Loucy (cell line): ENCODE measurements around the gene PSEN1.

Experiments used
- H2AFZ ChIP-seq: fragments of 200-600 bp; sonication (generic); 2 replicates; pipeline ENCODE4 v1.6.0; 2016; ENCODE audit warnings: antibody characterized with exemption, mild to moderate bottlenecking, low read length, moderate library complexity
- H3F3A ChIP-seq: fragments of 200-600 bp; 2 replicates; pipeline ENCODE4 v1.6.0; 2016; ENCODE audit warnings: antibody characterized with exemption, low read depth, mild to moderate bottlenecking
- H3K27me3 ChIP-seq: fragments of 200-600 bp; sonication (generic); 2 replicates; pipeline ENCODE4 v1.6.1; 2014; ENCODE audit warnings: low read length, mild to moderate bottlenecking; ENCODE audit not compliant: insufficient read depth, poor library complexity, severe bottlenecking
- H3K36me3 ChIP-seq: fragments of 200-600 bp; sonication (generic); 2 replicates; pipeline ENCODE4 v1.6.1; 2016; ENCODE audit warnings: low read length; ENCODE audit not compliant: insufficient read depth
- H3K4me1 ChIP-seq: fragments of 200-600 bp; sonication (generic); 2 replicates; pipeline ENCODE4 v1.5.1; 2014; ENCODE audit warnings: low read length, mild to moderate bottlenecking; ENCODE audit not compliant: insufficient read depth, poor library complexity, severe bottlenecking
- H3K4me2 ChIP-seq: fragments of 200-600 bp; sonication (generic); 2 replicates; pipeline ENCODE4 v1.6.0; 2014; ENCODE audit warnings: antibody characterized with exemption, low read length, low read depth, mild to moderate bottlenecking; ENCODE audit not compliant: poor library complexity, severe bottlenecking
- H3K4me3 ChIP-seq: fragments of 200-600 bp; sonication (generic); 2 replicates; pipeline ENCODE4 v1.5.1; 2014; ENCODE audit warnings: low read length, mild to moderate bottlenecking, mixed read lengths; ENCODE audit not compliant: poor library complexity, severe bottlenecking
- H3K79me2 ChIP-seq: fragments of 200-600 bp; sonication (generic); 2 replicates; pipeline ENCODE4 v1.6.1; 2014; ENCODE audit warnings: low read length; ENCODE audit not compliant: insufficient read depth
- H3K9ac ChIP-seq: fragments of 200-600 bp; sonication (generic); 2 replicates; pipeline ENCODE4 v1.6.0; 2014; ENCODE audit warnings: mild to moderate bottlenecking, low read depth, low read length, moderate library complexity; ENCODE audit not compliant: poor library complexity, severe bottlenecking
- H3K9me2 ChIP-seq: fragments of 200-600 bp; sonication (generic); replicated peaks from 2 replicates; pipeline ENCODE4 v1.6.1; 2016; ENCODE audit warnings: low read depth, low read length, mixed read lengths
- H3K9me3 ChIP-seq: fragments of 200-600 bp; sonication (generic); 2 replicates; pipeline ENCODE4 v1.6.1; 2014; ENCODE audit warnings: mild to moderate bottlenecking, antibody characterized with exemption, low read length, low read depth; ENCODE audit not compliant: insufficient read depth
- H4K20me1 ChIP-seq: fragments of 200-600 bp; sonication (generic); 2 replicates; pipeline ENCODE4 v1.6.0; 2014; ENCODE audit warnings: antibody characterized with exemption, low read length, mild to moderate bottlenecking; ENCODE audit not compliant: insufficient read depth, poor library complexity, severe bottlenecking
- EZH2phosphoT487 ChIP-seq: fragments of 200-600 bp; IDR thresholded peaks from 2 replicates; pipeline ENCODE4 v1.6.1; 2018; ENCODE audit warnings: antibody characterized with exemption, mild to moderate bottlenecking, moderate library complexity, borderline replicate concordance
- TF ChIP-seq, protein P1 (sequence below): fragments of 200-600 bp; sonication (generic); conservative IDR thresholded peaks from 2 replicates; pipeline ENCODE4 v1.5.1; 2014; ENCODE audit warnings: mild to moderate bottlenecking, antibody characterized with exemption, low read length

The PSEN1 gene

GRCh38 chr14:73216030-73216429 is 79.7 kb downstream of the PSEN1 start:
- H3K4me2 ChIP-seq, result no peak overlapping the region
- H3K9me3 ChIP-seq, result no peaks in the 10 kb centered on the region
- no peak overlapping the region for H3K9ac ChIP-seq
- H2AFZ ChIP-seq, result no peak overlapping the region
- TF ChIP-seq, protein P1, sequence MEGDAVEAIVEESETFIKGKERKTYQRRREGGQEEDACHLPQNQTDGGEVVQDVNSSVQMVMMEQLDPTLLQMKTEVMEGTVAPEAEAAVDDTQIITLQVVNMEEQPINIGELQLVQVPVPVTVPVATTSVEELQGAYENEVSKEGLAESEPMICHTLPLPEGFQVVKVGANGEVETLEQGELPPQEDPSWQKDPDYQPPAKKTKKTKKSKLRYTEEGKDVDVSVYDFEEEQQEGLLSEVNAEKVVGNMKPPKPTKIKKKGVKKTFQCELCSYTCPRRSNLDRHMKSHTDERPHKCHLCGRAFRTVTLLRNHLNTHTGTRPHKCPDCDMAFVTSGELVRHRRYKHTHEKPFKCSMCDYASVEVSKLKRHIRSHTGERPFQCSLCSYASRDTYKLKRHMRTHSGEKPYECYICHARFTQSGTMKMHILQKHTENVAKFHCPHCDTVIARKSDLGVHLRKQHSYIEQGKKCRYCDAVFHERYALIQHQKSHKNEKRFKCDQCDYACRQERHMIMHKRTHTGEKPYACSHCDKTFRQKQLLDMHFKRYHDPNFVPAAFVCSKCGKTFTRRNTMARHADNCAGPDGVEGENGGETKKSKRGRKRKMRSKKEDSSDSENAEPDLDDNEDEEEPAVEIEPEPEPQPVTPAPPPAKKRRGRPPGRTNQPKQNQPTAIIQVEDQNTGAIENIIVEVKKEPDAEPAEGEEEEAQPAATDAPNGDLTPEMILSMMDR, result no peak
- no peak for TF ChIP-seq EZH2phosphoT487
- no peaks in the 10 kb centered on the region for H3F3A ChIP-seq
- H3K27me3 ChIP-seq, result no peaks in the 10 kb centered on the region
- H4K20me1 ChIP-seq, result no peaks in the 10 kb centered on the region
- no peaks in the 10 kb centered on the region for H3K4me1 ChIP-seq
- H3K9me2 ChIP-seq, result no peaks in the 10 kb centered on the region
- peaks cover 70% of the 10 kb centered on the region; the same call in 1 of the 2 replicates for H3K36me3 ChIP-seq
- no peak overlapping the region for H3K4me3 ChIP-seq
- H3K79me2 ChIP-seq, result no peaks in the 10 kb centered on the region

- Histone ChIP-seq H4K20me1 (no peaks in the 10 kb centered on the region), H3K4me3 (no peak overlapping the region), H3K36me3 (peaks cover 59% of the 10 kb centered on the region; the same call in 1 of the 2 replicates)
Measured at GRCh38 chr14:73217411-73217810, 81.1 kb downstream of the PSEN1 start.

GRCh38 chr14:73220061-73220460 is 83.8 kb downstream of the PSEN1 start:
- Histone ChIP-seq H3K9me2 (no peaks in the 10 kb centered on the region), H3K4me3 (no peak overlapping the region), H3K36me3 (peaks cover 39% of the 10 kb centered on the region; the same call in 1 of the 2 replicates), H3K9me3 (no peaks in the 10 kb centered on the region), H3K4me1 (no peaks in the 10 kb centered on the region), H4K20me1 (no peaks in the 10 kb centered on the region), H3K4me2 (no peak overlapping the region), H2AFZ (no peak overlapping the region), H3K9ac (no peak overlapping the region), H3K79me2 (no peaks in the 10 kb centered on the region), H3F3A (no peaks in the 10 kb centered on the region), H3K27me3 (no peaks in the 10 kb centered on the region)
- TF ChIP-seq, protein P1, result no peak
- no peak for TF ChIP-seq EZH2phosphoT487

More at GRCh38 chr14:73217411-73217810, 81.1 kb downstream of the PSEN1 start:
- Histone ChIP-seq H3K27me3 (no peaks in the 10 kb centered on the region), H3F3A (no peaks in the 10 kb centered on the region), H3K4me2 (no peak overlapping the region), H3K9me2 (no peaks in the 10 kb centered on the region), H3K9ac (no peak overlapping the region), H2AFZ (no peak overlapping the region), H3K9me3 (no peaks in the 10 kb centered on the region), H3K79me2 (no peaks in the 10 kb centered on the region), H3K4me1 (no peaks in the 10 kb centered on the region)
- TF ChIP-seq, protein P1, result no peak
- no peak for TF ChIP-seq EZH2phosphoT487
